ENCODE results near the gene SNPH. TPM values are rescaled to one million over a fixed set of nuclear protein-coding genes. Genes with fewer than 3 reads are reported as not detected.

The SNPH gene
- total and polyA plus RNA-seq, 2 of the 8 experiments (the other 6 are each of a cell fraction or from before 2014, with no cell fraction given), result 0.98 to 4.9 TPM

DNA sequence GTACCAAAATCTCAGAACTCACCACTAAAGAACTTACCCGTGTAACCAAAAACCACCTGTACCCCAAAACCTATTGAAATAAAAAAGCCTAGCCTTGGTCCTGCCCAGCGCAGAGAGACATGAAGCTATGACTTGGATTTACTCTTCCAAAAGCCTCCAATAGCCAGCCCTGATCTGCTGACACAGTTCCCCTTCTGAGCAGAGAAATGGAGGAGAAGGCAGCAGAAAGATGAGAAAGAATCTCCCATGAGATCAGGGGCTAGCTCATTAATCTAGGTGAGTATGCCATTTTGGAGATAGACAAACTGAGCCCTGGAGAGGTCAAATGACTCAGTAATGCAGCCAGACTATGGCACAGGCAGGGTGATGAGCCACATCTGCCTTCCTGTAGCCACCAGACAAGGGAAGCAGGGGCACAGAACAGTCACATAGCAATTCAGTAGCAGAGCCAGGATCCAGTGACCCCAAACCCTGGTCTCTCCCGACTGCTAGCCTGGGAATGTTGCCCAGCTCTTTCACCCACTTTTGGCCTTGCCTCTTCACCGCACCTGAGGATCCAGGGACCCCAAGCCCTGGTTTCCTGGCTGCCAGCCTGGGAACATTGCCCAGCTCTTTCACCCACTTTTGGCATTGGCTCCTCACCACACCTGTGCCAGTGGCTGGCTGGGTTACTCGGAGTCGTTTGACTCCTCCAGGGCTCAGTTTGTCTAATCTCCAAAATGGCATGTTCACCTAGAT, 70.0 kb downstream of the SNPH start:
- Histone ChIP-seq H4K5ac (ENCODE audit: insufficient read length, low read depth, low read length) (no peak overlapping the region), H3K27ac (ENCODE audit: low read depth, low read length) (no peak overlapping the region), H2BK5ac (ENCODE audit: low read depth, low read length) (no peak overlapping the region), H2BK12ac (ENCODE audit: low read depth, low read length) (no peak overlapping the region; the same call in 1 of the 2 replicates), H3K27me3 (replicated peaks in 1 of 4; ENCODE audit: control insufficient read depth in 3 of 4, extremely low read depth in 1 of 4, insufficient read depth in 3 of 4, low read length in 3 of 4) (no peaks in the 10 kb centered on the region), H3K9me3 (ENCODE audit: insufficient read depth in 2 of 2, low read depth in 1 of 2, low read length in 1 of 2) (no peaks in the 10 kb centered on the region), H3K14ac (ENCODE audit: insufficient read length) (no peak overlapping the region), H2BK120ac (replicated peaks; ENCODE audit: low read depth, low read length) (no peak overlapping the region), H2AK5ac (ENCODE audit: low read depth, low read length) (no peak overlapping the region), H3K4me1 (replicated peaks in 1 of 4; ENCODE audit: control insufficient read depth in 3 of 4, insufficient read depth in 4 of 4, low read length in 3 of 4) (peaks cover 0 to 2% (median 0%) of the 10 kb centered on the region in 4 experiments; a peak in 3 of 7 replicates), H4K20me1 (replicated peaks in 1 of 2; ENCODE audit: control insufficient read depth in 1 of 2, insufficient read depth in 2 of 2, low read length in 2 of 2) (peaks cover 7 to 20% of the 10 kb centered on the region in 2 experiments), H2AFZ (ENCODE audit: low read length) (no peak overlapping the region), H3K79me2 (ENCODE audit: control insufficient read depth in 1 of 2, insufficient read depth in 2 of 2, low read length in 2 of 2) (peaks cover 0 to 3% of the 10 kb centered on the region in 2 experiments; a peak in 1 of 4 replicates), H2BK20ac (ENCODE audit: low read length) (no peak overlapping the region), H2BK15ac (ENCODE audit: low read length) (no peak overlapping the region), H4K91ac (replicated peaks; ENCODE audit: insufficient read length, low read length) (no peak overlapping the region), H3K4ac (replicated peaks; ENCODE audit: insufficient read length, low read depth, low read length) (no peak overlapping the region), H3K18ac (ENCODE audit: extremely low read depth, low read length) (no peak overlapping the region), H3K23me2 (ENCODE audit: low read depth, low read length) (no peaks in the 10 kb centered on the region), H4K8ac (ENCODE audit: extremely low read depth, insufficient read depth, low read length) (no peak overlapping the region), H3K23ac (ENCODE audit: insufficient read length) (no peak overlapping the region), H3K79me1 (ENCODE audit: low read depth, low read length) (peaks cover 3% of the 10 kb centered on the region), H3K9ac (replicated peaks in 1 of 4; ENCODE audit: extremely low read depth in 1 of 4, low read depth in 3 of 4, low read length in 3 of 4) (no peak overlapping the region), H3K56ac (replicated peaks; ENCODE audit: insufficient read length, low read depth, low read length) (no peak overlapping the region), H3K4me2 (ENCODE audit: insufficient read depth in 1 of 2, low read depth in 2 of 2, low read length in 2 of 2) (no peak overlapping the region), H3K4me3 (ENCODE audit: extremely low read depth in 1 of 4, insufficient read depth in 2 of 4, low read depth in 3 of 4, low read length in 4 of 4) (no peak overlapping the region), H3K36me3 (ENCODE audit: control insufficient read depth in 2 of 4, insufficient read depth in 4 of 4, low read length in 3 of 4) (peaks cover 0 to 3% (median 0%) of the 10 kb centered on the region in 4 experiments; a peak in 1 of 8 replicates)
- FAIRE-seq, result no peak
- POLR2A ChIA-PET (ENCODE audit: partially characterized antibody), result interaction anchor here (0.9 to 3.2 kb wide), 8 partner anchors 8 to 48 kb away, joined by 3 to 27 read pairs (median 4); partner anchors contain the start of gene SDCBP2
- peak in 1 of 2 experiments; percentile 37 for DNase-seq (ENCODE audit: low read depth in 1 of 2, low spot score in 2 of 2)
- CTCF ChIA-PET (ENCODE audit: partially characterized antibody), result interaction anchor here (0.6 to 2.4 kb wide), 6 partner anchors 24 to 1338 kb away, joined by 3 to 7 read pairs (median 3); no protein-coding TSS in a partner anchor
- 86% methylated on average over 6 of the region's 6 CpGs; no CpG with 5 or more reads in 1 of the 2 experiments for WGBS, 2 experiments (ENCODE audit: extremely low coverage in 1 of 2, insufficient coverage in 1 of 2, insufficient read length in 1 of 2, insufficient replicate concordance in 2 of 2, low coverage in 1 of 2, low lambda C conversion rate in 2 of 2, missing lambda C conversion rate in 1 of 2)
- TF ChIP-seq GABPA (IDR thresholded peaks at IDR 0.05; ENCODE audit: borderline replicate concordance, insufficient read depth, low read length), result no peak
- TF ChIP-seq POLR2AphosphoS5 (IDR thresholded peaks at IDR 0.05; ENCODE audit: low read depth, low read length), result no peak
- TF ChIP-seq SP1 (IDR thresholded peaks at IDR 0.05; ENCODE audit: low read depth, low read length), result no peak
- TF ChIP-seq CBX8 (IDR thresholded peaks at IDR 0.05; ENCODE audit: borderline replicate concordance, low read depth, low read length), result no peak
- no peak for TF ChIP-seq POLR2A (IDR thresholded peaks at IDR 0.05; ENCODE audit: control extremely low read depth in 1 of 2, low read depth in 2 of 2, low read length in 2 of 2)
- TF ChIP-seq FOSL1 (IDR thresholded peaks at IDR 0.05; ENCODE audit: insufficient read depth, low read depth, low read length), result no peak
- no peak for TF ChIP-seq SIX5 (IDR thresholded peaks at IDR 0.05; ENCODE audit: low read depth, low read length)
- TF ChIP-seq JUN (IDR thresholded peaks at IDR 0.05; ENCODE audit: low read depth, low read length), result no peak
- no peak for TF ChIP-seq EP300 (IDR thresholded peaks at IDR 0.05; ENCODE audit: borderline replicate concordance in 1 of 2, low read depth in 2 of 2, low read length in 2 of 2)
- no peak for TF ChIP-seq ZNF274 (IDR thresholded peaks at IDR 0.05; ENCODE audit: borderline replicate concordance, extremely low read depth, low read length)
- no peak for TF ChIP-seq TEAD4 (IDR thresholded peaks at IDR 0.05; ENCODE audit: low read depth, low read length)
- TF ChIP-seq, protein P1, sequence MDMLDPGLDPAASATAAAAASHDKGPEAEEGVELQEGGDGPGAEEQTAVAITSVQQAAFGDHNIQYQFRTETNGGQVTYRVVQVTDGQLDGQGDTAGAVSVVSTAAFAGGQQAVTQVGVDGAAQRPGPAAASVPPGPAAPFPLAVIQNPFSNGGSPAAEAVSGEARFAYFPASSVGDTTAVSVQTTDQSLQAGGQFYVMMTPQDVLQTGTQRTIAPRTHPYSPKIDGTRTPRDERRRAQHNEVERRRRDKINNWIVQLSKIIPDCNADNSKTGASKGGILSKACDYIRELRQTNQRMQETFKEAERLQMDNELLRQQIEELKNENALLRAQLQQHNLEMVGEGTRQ (IDR thresholded peaks at IDR 0.05; ENCODE audit: low read length), result no peak

Data from H1 (cell line).